ENCODE data around the gene RNF11. TPM values are rescaled to one million over a fixed set of nuclear protein-coding genes. Genes with fewer than 3 reads are reported as not detected.

RNF11 gene
- total RNA-seq, 1 experiment from 2014 or later = 55.8 TPM

DNA sequence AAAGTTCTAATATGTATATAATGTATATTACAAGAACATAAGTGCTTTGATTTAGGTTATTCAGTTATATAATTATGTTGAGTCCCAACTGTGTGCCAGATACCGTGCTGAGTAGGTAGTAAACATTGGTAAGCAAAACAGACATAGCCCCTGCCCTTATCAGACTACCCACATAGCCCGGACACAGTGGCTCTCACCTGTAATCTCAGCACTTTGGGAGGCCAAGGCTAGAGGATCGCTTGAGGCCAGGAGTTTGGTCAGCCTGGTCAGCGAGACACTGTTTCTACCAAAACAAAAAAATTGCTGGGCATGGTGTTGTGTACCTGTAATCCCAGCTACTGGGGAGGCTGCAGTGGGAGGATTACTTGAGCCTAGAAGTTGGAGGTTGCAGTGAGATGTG, 30.7 kb downstream of the RNF11 start:
- no CpG with 5 or more reads among the region's 4 CpGs for WGBS (ENCODE audit: extremely low coverage, insufficient read length, low lambda C conversion rate)
- Histone ChIP-seq H4K91ac (ENCODE audit: insufficient read length, low read depth, low read length) (no peak overlapping the region), H3K4ac (ENCODE audit: low read depth, low read length) (no peak overlapping the region), H2BK5ac (ENCODE audit: insufficient read length, low read length) (no peak overlapping the region), H4K20me1 (ENCODE audit: control insufficient read depth, insufficient read depth, insufficient read length) (no peaks in the 10 kb centered on the region), H3K79me2 (ENCODE audit: insufficient read depth, low read length) (no peaks in the 10 kb centered on the region; the same call in 1 of the 2 replicates), H2AFZ (ENCODE audit: low read length) (no peak overlapping the region), H2BK12ac (ENCODE audit: insufficient read length, low read depth, low read length) (no peak overlapping the region), H3K9ac (ENCODE audit: extremely low read depth, insufficient read length, low read length) (no peak overlapping the region), H2BK15ac (ENCODE audit: low read depth, low read length) (no peak overlapping the region), H3K23me2 (ENCODE audit: insufficient read length, low read depth, low read length, poor library complexity, severe bottlenecking) (no peaks in the 10 kb centered on the region), H3K23ac (ENCODE audit: insufficient read length, low read depth, low read length) (no peak overlapping the region), H3K56ac (ENCODE audit: insufficient read length, low read depth, low read length) (no peak overlapping the region), H3K14ac (ENCODE audit: insufficient read depth, low read length) (no peak overlapping the region), H3K27ac (ENCODE audit: insufficient read length, low read depth, low read length) (no peak overlapping the region), H3K4me2 (ENCODE audit: insufficient read depth, insufficient read length, low read length) (no peak overlapping the region), H3K27me3 (ENCODE audit: insufficient read depth, low read length) (no peaks in the 10 kb centered on the region), H2BK20ac (ENCODE audit: low read depth, low read length, poor library complexity, severe bottlenecking) (no peak overlapping the region), H3K4me1 (ENCODE audit: insufficient read depth, low read length) (no peaks in the 10 kb centered on the region; the same call in 1 of the 2 replicates), H2AK5ac (ENCODE audit: insufficient read length, low read length) (no peak overlapping the region), H3K18ac (ENCODE audit: insufficient read length, low read depth, low read length) (no peak overlapping the region), H3K79me1 (ENCODE audit: insufficient read depth, low read depth, low read length, poor library complexity, severe bottlenecking) (no peaks in the 10 kb centered on the region), H3T11ph (ENCODE audit: low read length) (no peak overlapping the region), H2BK120ac (ENCODE audit: low read depth, low read length, poor library complexity, severe bottlenecking) (no peak overlapping the region), H3K9me3 (ENCODE audit: control insufficient read depth, low read depth, low read length) (no peaks in the 10 kb centered on the region), H4K8ac (replicated peaks; ENCODE audit: insufficient read length, low read depth, low read length) (no peak overlapping the region), H4K5ac (ENCODE audit: insufficient read length, low read depth, low read length) (no peak overlapping the region)
- no peaks in the 10 kb centered on the region for H3K27me3 Mint-ChIP-seq (ENCODE audit: low read depth)
- H3K4me1 Mint-ChIP-seq = peaks cover 16% of the 10 kb centered on the region in 2 experiments
- H3K27ac Mint-ChIP-seq = no peak overlapping the region
- DNase-seq = no peak
- H3K36me3 Mint-ChIP-seq (ENCODE audit: insufficient read depth in 1 of 3, low read depth in 3 of 3) = peaks cover 5 to 20% (median 18%) of the 10 kb centered on the region in 3 experiments; a peak in 5 of 7 replicates
- H3K4me3 Mint-ChIP-seq = no peak overlapping the region
- H3K9me3 Mint-ChIP-seq = no peaks in the 10 kb centered on the region
- TF ChIP-seq, protein P1, sequence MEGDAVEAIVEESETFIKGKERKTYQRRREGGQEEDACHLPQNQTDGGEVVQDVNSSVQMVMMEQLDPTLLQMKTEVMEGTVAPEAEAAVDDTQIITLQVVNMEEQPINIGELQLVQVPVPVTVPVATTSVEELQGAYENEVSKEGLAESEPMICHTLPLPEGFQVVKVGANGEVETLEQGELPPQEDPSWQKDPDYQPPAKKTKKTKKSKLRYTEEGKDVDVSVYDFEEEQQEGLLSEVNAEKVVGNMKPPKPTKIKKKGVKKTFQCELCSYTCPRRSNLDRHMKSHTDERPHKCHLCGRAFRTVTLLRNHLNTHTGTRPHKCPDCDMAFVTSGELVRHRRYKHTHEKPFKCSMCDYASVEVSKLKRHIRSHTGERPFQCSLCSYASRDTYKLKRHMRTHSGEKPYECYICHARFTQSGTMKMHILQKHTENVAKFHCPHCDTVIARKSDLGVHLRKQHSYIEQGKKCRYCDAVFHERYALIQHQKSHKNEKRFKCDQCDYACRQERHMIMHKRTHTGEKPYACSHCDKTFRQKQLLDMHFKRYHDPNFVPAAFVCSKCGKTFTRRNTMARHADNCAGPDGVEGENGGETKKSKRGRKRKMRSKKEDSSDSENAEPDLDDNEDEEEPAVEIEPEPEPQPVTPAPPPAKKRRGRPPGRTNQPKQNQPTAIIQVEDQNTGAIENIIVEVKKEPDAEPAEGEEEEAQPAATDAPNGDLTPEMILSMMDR (conservative IDR thresholded peaks at IDR 0.05) = no peak

Measured in H9 (cell line).